Middle frontal gyrus (tissue), 1 donor: Measurements from ENCODE around the gene PRKCH.

Experiments
- DNase-seq: peaks from one replicate; pipeline ENCODE4 v3.0.0-alpha.2; 2015; ENCODE audit warnings: low spot score; ENCODE audit errors: extremely low spot score

PRKCH gene

DNA sequence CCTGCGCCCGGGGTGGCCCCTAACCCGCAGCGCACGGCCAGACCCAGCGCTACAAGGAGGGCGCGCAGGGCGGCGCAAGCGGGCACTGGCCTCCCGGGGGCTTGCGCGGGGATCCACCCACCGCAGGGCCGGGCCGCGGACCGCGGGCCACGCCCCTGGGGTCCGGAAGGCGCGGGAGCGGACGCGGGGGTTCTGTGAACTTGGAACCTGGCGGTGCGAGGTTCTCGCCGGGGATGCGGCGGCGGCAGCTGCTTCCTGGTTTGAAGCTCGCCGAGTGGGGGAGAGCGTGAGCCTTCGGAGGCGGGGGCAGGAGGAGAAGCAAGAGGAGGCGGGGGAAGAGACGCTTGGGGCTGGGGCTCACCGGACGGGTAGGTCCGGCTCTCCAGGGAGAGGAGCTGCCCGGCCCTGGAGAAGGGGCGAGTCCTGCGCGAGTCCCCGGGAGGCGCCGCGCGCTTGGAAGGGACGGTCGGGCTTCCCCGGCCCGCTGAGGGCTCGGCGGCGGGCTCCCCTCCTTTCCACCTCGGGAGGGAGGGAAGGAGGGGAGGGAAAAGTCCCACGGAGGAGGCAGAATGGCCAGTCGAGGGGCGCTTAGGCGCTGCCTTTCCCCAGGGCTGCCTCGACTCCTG lies at the start of gene PRKCH:
Gene PRKCH, plus strand, starts transcription at position 195 of the 626 bp plus-strand sequence. CDS start 523 bp downstream, outside the sequence.
- no peak for DNase-seq

DNA sequence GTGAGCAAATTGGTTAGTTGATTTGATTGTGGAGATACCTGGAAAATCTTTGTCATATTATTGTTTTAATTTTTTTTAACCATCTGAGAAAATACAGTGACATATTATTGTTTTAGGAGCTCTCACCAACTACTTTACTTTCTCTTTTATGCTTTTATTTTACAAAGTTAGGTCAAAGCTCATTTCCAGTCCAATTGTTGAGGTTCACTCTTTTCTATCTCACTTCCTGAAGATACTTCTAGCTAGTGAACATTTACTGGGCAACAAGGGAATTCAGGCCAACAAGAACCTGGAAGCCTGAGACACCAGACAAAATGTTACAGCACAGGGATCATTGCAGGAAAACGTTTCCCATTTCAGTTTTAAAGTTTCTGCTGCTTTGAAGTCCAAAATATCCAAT lies 44.1 kb upstream of the PRKCH start:
- DNase-seq: no peak

DNA sequence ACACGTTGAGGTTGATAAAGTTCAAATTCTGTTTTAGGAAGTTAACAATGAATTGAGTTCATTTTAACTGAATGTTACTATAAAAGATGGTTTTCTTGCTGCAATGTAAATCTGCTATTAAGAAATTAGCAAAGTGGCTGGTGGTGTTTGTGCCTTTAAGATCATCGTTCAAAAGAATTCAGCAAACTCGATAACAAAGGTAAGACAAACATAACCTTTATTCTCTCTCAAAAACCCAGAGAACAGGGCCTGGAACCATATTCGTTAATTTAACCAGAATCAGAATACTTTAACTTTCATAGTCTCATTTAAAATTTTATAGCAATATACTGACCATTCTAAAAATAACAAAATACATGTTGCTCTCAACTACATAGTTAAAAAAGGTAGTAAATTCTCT lies 43.6 kb upstream of the PRKCH start:
- no peak for DNase-seq

DNA sequence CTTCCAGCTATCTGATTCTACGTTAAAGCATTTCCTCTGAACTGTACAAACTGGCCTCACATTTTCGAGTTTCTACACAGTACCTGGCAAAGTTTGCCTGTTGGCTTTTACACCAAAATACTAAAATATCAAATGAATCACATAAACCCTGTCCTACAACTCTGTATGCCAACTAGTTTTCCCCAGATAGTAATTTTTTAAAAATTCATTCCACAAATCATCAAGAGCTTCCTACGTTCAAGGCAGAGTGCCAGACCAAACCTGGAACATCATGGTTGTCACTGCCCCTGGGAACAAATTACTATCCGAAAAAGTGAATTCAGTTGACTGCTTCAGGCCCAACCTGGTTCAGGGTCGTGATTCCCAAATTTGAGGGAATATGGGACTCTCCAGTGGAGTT lies 42.3 kb upstream of the PRKCH start:
- no peak for DNase-seq

DNA sequence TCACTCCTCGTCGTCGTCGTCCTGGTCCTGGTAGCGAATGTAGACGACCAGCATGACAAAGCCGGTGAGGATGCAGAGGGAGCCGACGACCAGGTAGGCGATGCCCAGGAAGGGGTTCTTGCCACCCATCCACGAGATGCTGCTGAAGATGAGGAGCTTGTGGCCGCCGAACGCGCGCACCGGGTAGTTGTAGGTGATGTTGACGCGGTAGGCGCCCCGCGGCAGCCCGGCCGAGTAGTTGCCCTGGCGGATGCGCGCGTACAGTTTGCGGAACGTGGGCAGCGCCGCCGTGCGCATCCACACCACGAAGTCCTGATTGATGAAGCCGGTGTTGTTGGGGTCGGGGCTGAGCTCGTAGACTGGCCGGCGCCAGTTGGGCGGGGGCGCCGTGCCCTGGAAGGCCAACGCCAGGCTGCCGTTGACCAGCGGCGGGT lies 41.3 kb upstream of the PRKCH start:
- no peak for DNase-seq

DNA sequence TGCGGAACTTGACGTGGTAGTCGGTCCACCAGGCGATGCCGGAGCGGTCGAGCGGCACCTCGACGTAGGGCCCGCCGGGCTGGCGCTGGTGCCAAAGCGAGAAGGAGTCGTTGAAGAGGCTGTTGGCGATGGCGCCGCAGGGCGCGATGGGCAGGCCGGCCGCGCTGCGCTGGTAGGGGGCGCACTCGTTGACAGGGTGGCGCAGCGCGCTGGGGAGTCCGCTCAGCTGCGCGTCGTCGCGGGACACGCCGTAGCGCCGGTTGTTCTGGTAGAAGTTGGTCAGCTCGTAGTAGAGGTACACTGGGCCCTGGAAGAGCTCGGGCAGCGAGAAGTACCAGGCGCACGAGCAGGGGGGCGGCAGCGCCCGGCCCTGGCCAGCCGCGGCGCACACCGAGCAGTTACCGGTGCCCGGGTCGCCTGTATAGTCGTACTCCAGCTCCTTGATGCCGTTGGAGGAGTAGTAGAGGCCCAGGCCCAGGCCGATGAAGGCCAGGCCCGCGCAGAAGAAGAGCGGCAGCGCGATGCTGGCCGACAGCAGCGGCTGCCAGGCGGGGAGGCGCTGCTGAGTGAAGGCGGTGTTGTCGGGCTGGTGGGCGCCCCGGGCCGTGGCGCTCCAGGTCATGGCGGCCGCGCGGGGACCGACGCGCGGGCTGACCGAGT lies 40.7 kb upstream of the PRKCH start:
- no peak for DNase-seq

DNA sequence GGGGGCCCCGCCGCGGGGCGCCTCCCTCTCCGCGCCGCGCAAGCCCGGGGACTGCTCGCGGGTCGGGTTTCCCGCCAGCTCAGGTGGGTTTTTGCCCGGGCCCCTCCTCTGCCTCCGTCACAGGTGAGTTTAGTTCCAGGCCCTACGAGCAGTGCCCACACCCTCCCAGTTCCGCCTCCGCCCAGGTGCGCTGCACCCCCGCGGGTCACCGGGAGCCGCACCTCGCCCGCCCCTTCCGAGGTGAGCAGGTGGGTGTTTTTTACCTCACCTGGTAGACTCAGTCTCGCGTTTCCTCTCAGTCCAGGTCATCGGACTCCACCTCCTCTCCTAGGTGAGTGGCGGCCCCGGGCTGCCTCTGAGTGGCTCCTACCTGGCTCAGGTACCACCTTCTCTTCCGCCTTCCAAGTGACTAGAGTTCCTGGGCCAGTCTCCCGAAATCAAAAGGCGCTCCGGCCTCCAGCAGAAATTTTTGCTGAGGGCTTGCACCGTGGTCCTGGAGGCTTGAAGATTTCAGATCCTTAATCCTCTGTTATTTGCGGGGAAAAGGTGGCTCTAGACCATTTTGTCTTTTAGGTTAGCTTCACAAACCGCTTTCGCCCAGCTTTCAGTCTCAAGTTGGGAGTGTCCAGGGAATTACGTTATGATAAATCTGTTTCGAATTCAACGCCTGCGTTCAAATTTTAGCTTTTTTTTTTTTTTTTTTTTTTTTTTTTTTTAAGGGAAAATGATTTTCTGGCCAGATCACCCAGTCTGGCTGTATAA lies 40.0 kb upstream of the PRKCH start, which contains the start of gene TMEM30B:
Gene TMEM30B, minus strand, starts transcription at position 153 of the 762 bp plus-strand sequence. CDS start 191 bp downstream, outside the sequence.
- no peak for DNase-seq

DNA sequence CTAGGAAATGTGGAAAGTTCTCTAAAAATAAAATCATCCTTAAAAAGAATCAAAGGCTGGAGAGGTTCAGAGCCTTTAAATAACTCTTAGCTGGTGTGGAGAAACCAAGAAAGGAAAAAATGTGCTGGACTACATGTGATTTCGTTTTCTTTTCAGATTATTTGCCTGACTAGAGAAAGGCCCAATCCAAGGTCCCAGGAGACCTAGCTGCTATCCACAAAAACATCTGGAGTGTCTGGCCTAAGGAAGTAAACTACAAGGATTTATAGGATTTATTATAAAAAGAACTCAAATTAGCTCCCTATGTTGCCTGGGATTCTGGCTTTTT lies 39.5 kb upstream of the PRKCH start:
- no peak for DNase-seq

DNA sequence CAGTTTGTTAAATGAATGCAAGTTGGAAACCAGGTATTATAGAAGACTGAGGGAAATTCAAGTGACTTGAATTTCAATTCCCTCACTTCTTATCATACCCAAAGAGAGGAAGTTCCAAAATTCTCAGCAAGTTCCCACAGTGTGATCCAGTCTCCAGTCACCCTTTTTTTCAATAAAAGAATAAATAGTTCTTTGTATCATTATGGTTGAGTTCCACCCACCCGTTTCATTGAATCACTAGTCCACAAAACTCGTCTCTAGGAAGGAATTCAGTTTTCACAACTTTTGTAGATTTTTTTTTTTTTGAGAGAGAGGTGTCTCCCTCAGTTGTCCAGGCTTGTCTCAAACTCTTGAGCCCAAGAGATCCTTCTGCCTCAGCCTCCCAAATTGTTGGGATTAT lies 38.6 kb upstream of the PRKCH start:
- no peak for DNase-seq

DNA sequence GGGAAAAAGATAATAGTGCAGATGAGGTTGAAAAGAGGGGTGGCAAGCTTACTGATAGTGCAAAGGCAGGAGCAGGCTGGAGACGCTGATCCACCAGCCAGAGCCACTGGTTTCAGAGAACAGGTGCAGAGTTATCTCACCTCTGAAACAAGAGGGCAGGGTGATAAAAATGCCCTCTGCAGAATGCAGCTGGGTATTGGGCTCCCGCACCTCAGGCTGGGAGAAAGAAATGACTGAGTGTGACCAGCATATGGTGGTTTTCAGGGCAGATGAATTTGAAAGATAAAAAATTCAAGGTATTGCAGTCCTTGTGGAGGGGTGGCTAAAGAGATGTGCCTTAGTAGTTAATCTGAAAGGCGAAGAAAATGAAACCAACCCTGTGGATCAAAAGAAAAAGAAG lies 37.4 kb upstream of the PRKCH start:
- no peak for DNase-seq

DNA sequence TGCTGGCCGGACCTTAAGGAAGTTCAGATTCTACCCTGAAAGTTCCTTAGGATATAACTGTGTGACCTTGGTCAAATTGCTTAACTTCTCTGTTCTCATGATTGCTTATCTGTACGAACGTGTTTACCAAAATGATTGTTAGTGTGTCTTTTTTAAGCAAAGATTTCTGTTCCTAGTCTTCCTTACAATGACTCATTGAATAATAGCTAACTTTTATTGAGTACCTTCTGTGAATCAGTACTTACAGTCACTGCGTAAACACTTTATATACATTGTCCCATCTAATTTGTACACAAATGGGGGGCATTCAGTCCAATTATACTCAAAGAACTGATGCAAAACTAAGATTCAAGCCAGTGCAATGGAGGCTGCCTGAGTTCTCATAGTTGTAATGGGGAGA lies 36.0 kb upstream of the PRKCH start:
- no peak for DNase-seq

DNA sequence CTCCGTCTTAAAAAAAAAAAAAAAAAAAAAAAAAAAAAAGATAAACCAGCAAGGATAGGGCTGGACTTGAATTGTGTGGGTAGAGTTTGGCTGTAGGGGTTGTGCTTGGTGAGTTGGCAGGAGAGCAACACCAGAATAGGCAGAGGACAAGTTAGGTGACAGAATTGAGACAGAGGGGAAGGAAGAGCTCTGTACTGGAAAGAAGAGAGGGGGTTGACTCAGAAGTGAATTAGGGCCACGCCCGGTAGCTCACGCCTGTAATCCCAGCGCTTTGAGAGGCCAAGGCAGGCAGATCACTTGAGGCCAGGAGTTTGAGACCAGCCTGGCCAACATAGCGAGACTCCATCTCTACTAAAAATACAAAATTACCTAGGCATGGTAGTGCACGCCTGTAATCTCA lies 34.2 kb upstream of the PRKCH start:
- DNase-seq: no peak

DNA sequence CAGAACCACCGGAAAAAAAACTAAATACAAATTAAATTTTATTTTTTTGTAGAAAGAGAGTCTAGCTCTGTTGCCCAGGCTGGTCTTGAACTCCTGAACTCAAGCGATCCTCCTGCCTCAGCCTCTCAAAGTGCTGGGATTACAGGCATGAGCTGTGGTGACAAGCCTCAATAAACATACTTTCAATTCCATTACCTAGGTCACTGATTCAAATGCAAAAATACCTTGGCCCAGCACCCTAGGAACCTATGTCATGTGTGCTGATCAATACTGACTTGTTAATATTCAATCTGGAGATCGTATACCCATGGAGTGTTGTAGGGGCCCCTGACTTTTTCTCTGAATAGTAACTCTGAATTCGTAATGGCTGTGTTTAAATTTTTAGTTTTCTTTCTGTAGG lies 33.2 kb upstream of the PRKCH start:
- no peak for DNase-seq

DNA sequence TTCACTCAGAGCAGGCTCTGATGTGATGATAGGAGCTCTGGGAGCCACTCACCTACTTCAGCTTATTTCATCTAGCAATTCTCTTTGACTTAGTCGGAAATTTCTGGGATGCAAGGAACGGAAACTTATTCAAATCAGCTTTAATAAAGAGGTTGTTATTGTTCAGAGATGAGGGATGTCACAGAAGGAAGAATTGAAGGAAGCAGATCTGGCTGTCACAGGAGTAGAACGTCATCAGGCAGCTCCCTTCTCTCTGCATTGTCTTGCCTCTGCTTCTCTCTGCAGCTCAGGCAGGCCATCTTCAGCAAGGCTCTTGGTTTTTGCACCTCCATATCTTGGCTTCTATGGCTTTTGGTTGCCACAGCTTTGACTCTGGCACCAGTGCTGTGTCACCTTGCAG lies 32.7 kb upstream of the PRKCH start:
- DNase-seq: no peak

DNA sequence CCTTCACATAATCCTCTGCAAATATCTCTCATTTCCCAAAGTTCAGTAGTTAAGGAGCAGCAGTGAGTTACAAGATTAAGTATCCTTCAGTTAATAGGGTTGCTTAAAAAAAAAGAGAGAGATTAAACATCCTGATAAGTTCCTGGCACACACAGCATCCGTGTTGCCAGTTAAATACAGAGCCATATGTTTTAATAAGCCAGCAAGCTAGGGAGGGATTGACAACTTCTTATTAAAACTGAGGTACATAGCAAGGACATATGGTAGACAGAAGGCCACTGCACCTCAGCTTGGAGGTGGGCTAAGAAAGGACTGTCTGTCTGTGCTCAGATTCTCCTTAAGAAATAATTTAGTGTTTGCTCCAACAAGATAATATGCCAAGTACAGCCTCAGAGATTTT lies 30.7 kb upstream of the PRKCH start:
- DNase-seq: no peak

DNA sequence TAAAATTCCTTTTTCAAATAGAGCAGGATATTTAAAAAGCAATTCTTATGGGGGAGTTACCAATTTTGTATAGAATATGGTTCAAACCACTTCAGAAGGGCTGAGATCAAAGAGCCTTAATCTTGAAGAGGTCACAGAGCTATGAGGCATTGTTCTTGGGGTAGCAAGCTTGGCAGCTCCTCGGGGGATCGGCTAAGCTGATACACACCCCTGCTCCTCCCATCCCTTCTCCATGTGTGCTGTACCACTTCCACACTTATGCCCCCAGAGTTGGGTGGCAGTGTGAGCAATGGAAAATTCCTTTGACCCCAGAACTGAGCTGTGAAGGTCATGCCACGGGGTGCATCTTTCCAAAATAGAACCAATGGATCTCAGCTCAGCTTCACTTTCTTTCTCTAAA lies 25.2 kb upstream of the PRKCH start:
- DNase-seq: no peak

DNA sequence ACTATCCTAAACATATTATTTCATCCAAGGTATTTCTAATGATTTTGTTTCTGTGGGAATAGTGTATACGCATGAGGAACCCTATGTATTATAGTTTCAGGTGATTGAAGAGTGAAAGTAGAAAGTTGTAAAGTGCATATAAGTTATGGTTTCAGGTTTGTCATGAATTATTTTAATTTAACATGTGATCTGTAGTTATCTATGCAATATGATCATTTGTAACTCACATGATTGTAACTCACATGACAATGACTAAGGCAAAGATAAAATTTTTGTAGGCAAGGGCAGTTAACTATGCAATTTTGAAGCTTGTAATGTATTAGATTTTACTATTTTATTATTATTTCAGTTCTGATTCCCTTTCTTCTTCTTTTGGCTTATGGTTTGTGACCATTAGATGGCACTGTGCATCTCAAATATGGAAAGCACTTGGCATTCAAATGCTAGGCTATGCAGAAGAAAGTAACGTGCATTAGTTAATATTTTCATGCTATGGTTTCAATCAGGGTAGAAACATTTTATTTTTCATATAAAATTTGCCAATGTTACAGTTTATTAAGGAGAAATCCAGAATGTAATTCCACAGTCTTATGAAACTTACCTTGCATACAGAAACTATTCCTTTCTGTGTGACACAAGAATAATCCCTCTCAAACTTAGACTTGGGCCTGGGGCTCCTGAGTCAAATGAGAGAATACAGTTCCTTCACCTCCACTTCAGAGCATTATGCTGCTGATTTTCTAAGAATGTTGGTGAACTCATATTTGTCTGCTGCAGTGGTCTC lies 24.5 kb upstream of the PRKCH start:
- no peak for DNase-seq

DNA sequence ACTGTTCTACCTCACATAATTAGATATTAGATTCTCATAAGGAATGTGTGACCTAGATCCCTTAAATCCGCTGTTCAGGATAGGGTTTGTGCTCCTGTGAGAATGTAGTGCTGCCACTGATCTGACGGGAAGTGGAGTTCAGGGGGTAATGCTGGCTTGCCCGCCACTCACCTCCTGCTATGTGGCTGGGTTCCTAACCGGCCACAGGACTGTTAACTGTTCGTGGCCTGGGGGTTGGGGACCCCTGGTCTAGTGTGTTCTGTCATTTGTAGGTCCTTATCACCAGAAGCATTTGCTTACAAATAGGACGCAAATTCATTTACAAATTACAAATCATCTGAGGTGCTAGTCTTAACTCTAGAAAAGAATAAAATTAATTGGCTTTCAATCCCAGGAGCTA lies 23.8 kb upstream of the PRKCH start:
- DNase-seq: no peak

DNA sequence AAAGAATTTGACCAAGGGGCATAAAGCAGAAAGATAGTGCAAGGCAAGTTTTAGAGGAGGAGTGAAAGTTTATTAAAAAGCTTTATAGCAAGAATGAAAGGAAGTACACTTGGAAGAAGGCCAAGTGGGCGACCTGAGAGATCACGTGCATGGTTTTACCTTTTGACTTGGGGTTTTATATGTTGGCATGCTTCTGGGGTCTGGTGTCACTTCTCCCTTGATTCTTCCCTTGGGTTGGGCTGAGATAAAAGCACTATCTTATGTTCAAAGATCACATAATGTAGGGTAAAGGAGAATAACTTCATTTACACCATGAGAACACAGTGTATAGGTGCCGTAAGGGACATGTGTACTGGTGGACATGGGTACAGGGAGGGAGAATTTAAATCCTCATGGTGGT lies 22.6 kb upstream of the PRKCH start:
- DNase-seq: no peak

DNA sequence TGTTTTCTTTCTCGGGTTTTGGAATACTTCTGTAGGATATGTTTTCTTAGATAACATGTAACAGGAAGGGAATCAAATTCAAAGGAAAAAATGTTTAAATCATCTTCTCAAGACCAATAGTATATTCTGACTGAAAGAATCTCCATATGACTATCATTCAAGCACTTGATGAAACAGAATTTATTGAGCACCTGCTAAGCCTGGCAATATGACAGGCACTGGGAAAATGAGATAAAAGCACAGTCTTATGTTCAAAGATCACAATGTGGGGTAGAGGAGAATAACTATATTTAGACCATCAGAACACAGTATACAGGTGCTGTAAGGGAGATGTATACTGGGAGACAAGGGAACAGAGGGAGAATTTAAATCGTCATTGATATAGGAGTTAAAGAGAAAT lies 21.2 kb upstream of the PRKCH start:
- no peak for DNase-seq

DNA sequence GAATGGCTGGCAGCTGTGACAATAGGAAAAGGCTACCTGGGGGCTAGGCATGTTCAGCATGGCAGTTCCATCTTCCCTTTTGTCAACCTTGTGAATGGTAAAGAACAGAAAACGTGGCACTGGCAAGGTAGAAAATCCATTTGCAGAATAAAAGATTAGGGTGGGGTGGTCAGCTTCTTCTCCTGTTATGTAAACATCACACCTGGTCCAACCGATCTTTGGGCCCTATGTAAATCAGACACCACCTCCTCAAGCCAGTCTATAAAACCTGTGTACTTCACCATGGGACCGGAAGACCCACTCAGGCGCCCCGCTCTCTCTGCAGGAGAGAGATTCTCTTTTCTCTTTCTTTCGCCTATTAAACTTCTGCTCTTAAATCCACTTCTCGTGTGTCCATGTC lies 20.6 kb upstream of the PRKCH start:
- no peak for DNase-seq

DNA sequence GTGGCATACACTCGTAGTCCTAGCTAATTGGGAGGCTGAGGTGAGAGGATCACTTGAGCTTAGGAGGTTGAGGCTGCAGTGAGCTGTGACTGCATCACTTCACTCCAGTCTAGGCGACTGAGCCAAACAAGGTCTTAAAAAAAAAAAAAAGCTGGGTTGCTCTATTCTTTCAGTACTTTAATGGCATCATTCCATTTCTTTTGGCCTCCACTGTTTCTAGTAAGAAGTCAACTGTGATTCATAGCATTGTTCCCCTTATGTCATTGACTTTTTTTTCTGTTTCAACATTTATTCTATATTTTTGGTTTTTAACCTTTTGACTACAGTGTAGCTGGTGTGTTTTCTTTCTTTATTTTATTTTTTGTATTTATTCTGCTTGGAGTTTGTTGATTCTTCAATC lies 16.7 kb upstream of the PRKCH start:
- DNase-seq: no peak
